HepG2 (cell line): Measurements from ENCODE around the gene SPATS2. TPM values are rescaled to one million over a fixed set of nuclear protein-coding genes. Genes with fewer than 3 reads are reported as not detected.

Experiments
- ATAC-seq: fragments of 200-7000 bp; cut with Tn5 transposase; 3 replicates; pipeline ENCODE4 v1.9.1; 2020; ENCODE audit warnings: mild to moderate bottlenecking, moderate library complexity
- BruUV-seq: library from RNA; stranded (reverse); fragments of 400-500 nt; replicated peaks from 2 replicates; lab custom pipeline; 2021; lab: Mats Ljungman, UMichigan
- CTCF ChIA-PET: fragments of 300-600 bp; formaldehyde crosslinking; extraction: SDS; loops from one replicate; lab custom pipeline; 2021; ENCODE audit warnings: low total read pairs, inconsistent platforms, low intra/inter-chr PET ratio; lab: Yijun Ruan, JAX
- POLR2A ChIA-PET: fragments of 350-600 bp; sonication (Branson Sonifier 250); formaldehyde crosslinking; loops from one replicate; lab custom pipeline; 2020; ENCODE audit warnings: antibody characterized with exemption, inconsistent platforms; lab: Yijun Ruan, JAX
- DNase-seq: peaks from one replicate; pipeline ENCODE4 v3.0.0-alpha.2; 2015; ENCODE audit warnings: low spot score
- FAIRE-seq: peaks from 3 replicates; lab custom pipeline; 2011; peaks lifted over from hg19 to GRCh38; lab: Jason Lieb, UNC
- H2AFZ ChIP-seq: one replicate; pipeline ENCODE4 v1.6.1; 2011; ENCODE audit warnings: low read length, inconsistent platforms
- H3K27ac ChIP-seq: fragments of 300-600 bp; 3 replicates; pipeline ENCODE4 v1.8.0; 2011; ENCODE audit warnings: mixed run types, mild to moderate bottlenecking, mixed read lengths, low read length, inconsistent platforms; ENCODE audit not compliant: insufficient read depth; ENCODE audit errors: extremely low read length
- H3K27me3 ChIP-seq, 2 experiments: fragments of 200-600 bp in 1 of 2; 2 replicates in 1 of 2; 3 replicates in 1 of 2; pipeline versions ENCODE4 v1.6.0 to v1.8.0; 2011; ENCODE audit warnings: low read length in 2 of 2, mild to moderate bottlenecking in 2 of 2, moderate library complexity in 2 of 2, inconsistent platforms in 1 of 2; ENCODE audit not compliant: insufficient read depth in 2 of 2, control insufficient read depth in 1 of 2
- H3K36me3 ChIP-seq, 2 experiments: fragments of 200-600 bp in 1 of 2; replicated peaks in 1 of 2; 2 replicates in 1 of 2; 3 replicates in 1 of 2; pipeline versions ENCODE4 v1.5.1 to v1.8.0; 2011; ENCODE audit warnings: low read length in 2 of 2, inconsistent platforms in 1 of 2; ENCODE audit not compliant: insufficient read depth in 2 of 2, control insufficient read depth in 1 of 2
- H3K4me1 ChIP-seq: 2 replicates; pipeline ENCODE4 v1.5.1; 2012; ENCODE audit warnings: low read length, inconsistent platforms; ENCODE audit not compliant: insufficient read depth
- H3K4me2 ChIP-seq: 2 replicates; pipeline ENCODE4 v1.6.0; 2011; ENCODE audit warnings: low read depth, low read length, inconsistent platforms
- H3K4me3 ChIP-seq, 3 experiments: fragments of 200-600 bp in 1 of 3; sonication (generic), shearing (Covaris generic) in 1 of 3; replicated peaks in 1 of 3; 2 replicates each; pipeline ENCODE4 v1.5.1; 2011 to 2016; ENCODE audit warnings: low read length in 3 of 3, inconsistent platforms in 2 of 3, low read depth in 2 of 3, mild to moderate bottlenecking in 2 of 3, control low read depth in 1 of 3, mixed read lengths in 1 of 3; ENCODE audit not compliant: insufficient read depth in 1 of 3
- H3K79me2 ChIP-seq: one replicate; pipeline ENCODE4 v1.6.1; 2011; ENCODE audit warnings: low read length, inconsistent platforms; ENCODE audit not compliant: insufficient read depth
- H3K9ac ChIP-seq: 2 replicates; pipeline ENCODE4 v1.6.0; 2011; ENCODE audit warnings: mild to moderate bottlenecking, low read depth, low read length, inconsistent platforms; ENCODE audit not compliant: insufficient read depth
- H3K9me3 ChIP-seq: 2 replicates; pipeline ENCODE4 v1.5.1; 2012; ENCODE audit warnings: mild to moderate bottlenecking, low read length
- H4K20me1 ChIP-seq: 2 replicates; pipeline ENCODE4 v1.6.0; 2011; ENCODE audit warnings: inconsistent platforms, mild to moderate bottlenecking, low read length, moderate library complexity; ENCODE audit not compliant: insufficient read depth
- ADNP ChIP-seq: sonication (generic); formaldehyde crosslinking; IDR thresholded peaks from 2 replicates; pipeline ENCODE4 v1.4.0; 2020; ENCODE audit warnings: missing genetic modification reagents
- ARHGAP35 ChIP-seq: sonication (generic); formaldehyde crosslinking; IDR thresholded peaks from 2 replicates; pipeline ENCODE4 v1.9.0; 2022; ENCODE audit warnings: mild to moderate bottlenecking, inconsistent platforms, moderate library complexity, missing genetic modification reagents, borderline replicate concordance
- JDP2 ChIP-seq: sonication (generic); formaldehyde crosslinking; IDR thresholded peaks from 2 replicates; pipeline ENCODE4 v1.8.1; 2022; ENCODE audit warnings: missing genetic modification reagents, borderline replicate concordance
- ZBTB46 ChIP-seq: sonication (generic); formaldehyde crosslinking; IDR thresholded peaks from 2 replicates; pipeline ENCODE4 v1.4.0; 2020; ENCODE audit warnings: mild to moderate bottlenecking, missing genetic modification reagents, borderline replicate concordance
- ZC3H13 ChIP-seq: sonication (generic); formaldehyde crosslinking; IDR thresholded peaks from 2 replicates; pipeline ENCODE4 v1.8.1; 2023; ENCODE audit warnings: mild to moderate bottlenecking, missing genetic modification reagents, moderate library complexity
- ZKSCAN5 ChIP-seq: sonication (generic); formaldehyde crosslinking; IDR thresholded peaks from 2 replicates; pipeline ENCODE4 v1.5.1; 2020; ENCODE audit warnings: mild to moderate bottlenecking, missing genetic modification reagents
- WGBS: methylation state at CpG from one replicate; pipeline ENCODE4 v1.1.6; 2017; ENCODE audit warnings: low lambda C conversion rate; 5-methylcytosine and 5-hydroxymethylcytosine counted together
- in situ Hi-C: cut with HindIII; loops from 2 replicates; pipeline ENCODE4 v1.10.0; 2017; ENCODE audit warnings: low pct_unique_long_range_greater_than_20kb; ENCODE audit not compliant: extremely low pct_ligation_motif_present
- intact Hi-C: fragments of 100-400 bp; cut with micrococcal nuclease; formaldehyde crosslinking; loops from one replicate; pipeline ENCODE4 v1.10.0; 2022; ENCODE audit not compliant: unreplicated experiment
- polyA plus RNA-seq, 8 experiments: library from polyadenylated mRNA; depleted of rRNA in 3 of 8; stranded (reverse) in 7 of 8; unstranded in 1 of 8; fragments of >200 nt; fragmentation: Illumina TruSeq in 4 of 8; extraction: Trizol in 4 of 8; gene quantifications; 2 replicates each; pipeline versions ENCODE4 v1.2.1 to v1.2.3, GENCODE V29; 2011 to 2016; ENCODE audit warnings: low read depth in 4 of 8, missing spikeins in 1 of 8, mixed read lengths in 1 of 8; ENCODE audit not compliant: insufficient read depth in 1 of 8
- total RNA-seq, 5 experiments: library from RNA; depleted of rRNA; stranded (reverse); fragments of >200 nt; fragmentation: Illumina TruSeq; extraction: Trizol; gene quantifications; 2 replicates each; pipeline ENCODE4 v1.2.3, GENCODE V29; 2016; ENCODE audit warnings: low read depth in 1 of 5
- TF ChIP-seq, protein P1 (sequence below): sonication (generic); formaldehyde crosslinking; IDR thresholded peaks from 2 replicates; pipeline ENCODE4 v1.9.0; 2022; ENCODE audit warnings: missing genetic modification reagents, mild to moderate bottlenecking, borderline replicate concordance
- TF ChIP-seq, protein P2 (sequence below): sonication (generic); formaldehyde crosslinking; IDR thresholded peaks from 2 replicates; pipeline ENCODE4 v1.8.1; 2022; ENCODE audit warnings: mild to moderate bottlenecking, missing genetic modification reagents
- TF ChIP-seq, protein P3 (sequence below): sonication (generic); formaldehyde crosslinking; IDR thresholded peaks from 2 replicates; pipeline ENCODE4 v1.4.0; 2020; ENCODE audit warnings: missing genetic modification reagents

SPATS2 gene
- total and polyA plus RNA-seq, 2 of the 13 experiments (the other 11 are each of a cell fraction or from before 2014, with no cell fraction given) = 19.3 to 28.1 TPM

DNA sequence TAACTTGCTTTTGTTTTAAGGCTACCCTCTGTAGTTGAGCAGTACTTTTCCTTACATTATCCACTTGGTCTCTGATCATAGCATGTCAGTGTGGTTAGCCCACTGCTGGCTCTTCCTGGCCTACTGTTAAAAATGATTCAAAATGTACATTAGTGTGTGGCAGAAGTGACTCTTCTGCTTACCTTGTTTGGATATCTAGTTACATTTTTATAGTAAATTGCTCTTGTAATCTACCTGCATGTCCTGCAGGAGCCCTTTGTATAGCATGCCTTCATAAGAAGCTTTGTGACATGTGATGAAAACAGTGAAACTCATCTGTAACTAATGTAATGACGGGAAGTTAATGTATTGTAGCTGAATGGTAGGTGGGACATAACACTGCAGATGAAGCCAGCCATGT lies 8.1 kb downstream of the SPATS2 start (continued):
- TF ChIP-seq, protein P1, sequence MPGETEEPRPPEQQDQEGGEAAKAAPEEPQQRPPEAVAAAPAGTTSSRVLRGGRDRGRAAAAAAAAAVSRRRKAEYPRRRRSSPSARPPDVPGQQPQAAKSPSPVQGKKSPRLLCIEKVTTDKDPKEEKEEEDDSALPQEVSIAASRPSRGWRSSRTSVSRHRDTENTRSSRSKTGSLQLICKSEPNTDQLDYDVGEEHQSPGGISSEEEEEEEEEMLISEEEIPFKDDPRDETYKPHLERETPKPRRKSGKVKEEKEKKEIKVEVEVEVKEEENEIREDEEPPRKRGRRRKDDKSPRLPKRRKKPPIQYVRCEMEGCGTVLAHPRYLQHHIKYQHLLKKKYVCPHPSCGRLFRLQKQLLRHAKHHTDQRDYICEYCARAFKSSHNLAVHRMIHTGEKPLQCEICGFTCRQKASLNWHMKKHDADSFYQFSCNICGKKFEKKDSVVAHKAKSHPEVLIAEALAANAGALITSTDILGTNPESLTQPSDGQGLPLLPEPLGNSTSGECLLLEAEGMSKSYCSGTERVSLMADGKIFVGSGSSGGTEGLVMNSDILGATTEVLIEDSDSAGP (CRISPR knock-in tag) = no peak
- TF ChIP-seq, all 625 proteins: peak for 0

GRCh38 chr12:49377386-49377785 lies 10.1 kb downstream of the SPATS2 start:
- BruUV-seq = no TSS peak
- intact Hi-C loops (no loop called here), in situ Hi-C loops (no loop called here)
- no peak overlapping the region for H3K9ac ChIP-seq
- DNase-seq (no peak), FAIRE-seq (no peak), ATAC-seq (no peak)
- POLR2A ChIA-PET = interaction anchor here (1.6 kb wide), 1 partner anchor 10 kb away, joined by 10 read pairs; the partner anchor contains the start of gene SPATS2
- H3K27ac ChIP-seq = no peak overlapping the region
- no peaks in the 10 kb centered on the region for H3K27me3 ChIP-seq
- H4K20me1 ChIP-seq = 0 out of 2 replicates have a peak, but pooled peaks cover 2% of the 10 kb centered on the region
- H3K79me2 ChIP-seq = peaks cover 63% of the 10 kb centered on the region
- 67% methylated on average over 2 of the region's 2 CpGs for WGBS
- no peak overlapping the region for H2AFZ ChIP-seq
- H3K4me3 ChIP-seq = no peak overlapping the region
- CTCF ChIA-PET = no interaction called here
- H3K36me3 ChIP-seq = peaks cover 0 to 1% of the 10 kb centered on the region in 2 experiments; a peak in 2 of 5 replicates
- peaks cover 22% of the 10 kb centered on the region for H3K4me1 ChIP-seq
- no peak overlapping the region for H3K4me2 ChIP-seq
- H3K9me3 ChIP-seq = no peaks in the 10 kb centered on the region
- TF ChIP-seq ZC3H13 (no peak), ADNP (CRISPR knock-in tag) (no peak), ARHGAP35 (CRISPR knock-in tag) (no peak), ZKSCAN5 (CRISPR knock-in tag) (no peak), ZBTB46 (no peak), JDP2 (CRISPR knock-in tag) (no peak)
- TF ChIP-seq, protein P2, sequence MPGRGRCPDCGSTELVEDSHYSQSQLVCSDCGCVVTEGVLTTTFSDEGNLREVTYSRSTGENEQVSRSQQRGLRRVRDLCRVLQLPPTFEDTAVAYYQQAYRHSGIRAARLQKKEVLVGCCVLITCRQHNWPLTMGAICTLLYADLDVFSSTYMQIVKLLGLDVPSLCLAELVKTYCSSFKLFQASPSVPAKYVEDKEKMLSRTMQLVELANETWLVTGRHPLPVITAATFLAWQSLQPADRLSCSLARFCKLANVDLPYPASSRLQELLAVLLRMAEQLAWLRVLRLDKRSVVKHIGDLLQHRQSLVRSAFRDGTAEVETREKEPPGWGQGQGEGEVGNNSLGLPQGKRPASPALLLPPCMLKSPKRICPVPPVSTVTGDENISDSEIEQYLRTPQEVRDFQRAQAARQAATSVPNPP (CRISPR knock-in tag) = no peak
- TF ChIP-seq, protein P3, sequence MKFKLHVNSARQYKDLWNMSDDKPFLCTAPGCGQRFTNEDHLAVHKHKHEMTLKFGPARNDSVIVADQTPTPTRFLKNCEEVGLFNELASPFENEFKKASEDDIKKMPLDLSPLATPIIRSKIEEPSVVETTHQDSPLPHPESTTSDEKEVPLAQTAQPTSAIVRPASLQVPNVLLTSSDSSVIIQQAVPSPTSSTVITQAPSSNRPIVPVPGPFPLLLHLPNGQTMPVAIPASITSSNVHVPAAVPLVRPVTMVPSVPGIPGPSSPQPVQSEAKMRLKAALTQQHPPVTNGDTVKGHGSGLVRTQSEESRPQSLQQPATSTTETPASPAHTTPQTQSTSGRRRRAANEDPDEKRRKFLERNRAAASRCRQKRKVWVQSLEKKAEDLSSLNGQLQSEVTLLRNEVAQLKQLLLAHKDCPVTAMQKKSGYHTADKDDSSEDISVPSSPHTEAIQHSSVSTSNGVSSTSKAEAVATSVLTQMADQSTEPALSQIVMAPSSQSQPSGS (CRISPR knock-in tag) = no peak
